HuH-7.5 (cell line): ENCODE results near the gene NAP1L1.

Experiments
- DNase-seq: peaks from one replicate; pipeline ENCODE4 v3.0.0; 2011; ENCODE audit warnings: low spot score

Gene NAP1L1

GRCh38 chr12:76083904-76084862 lies at the start of gene NAP1L1:
TSS of gene NAP1L1 (minus strand) at chr12:76084685. CDS start at chr12:76074219, 10,466 bp downstream.
- peak; percentile 90 for DNase-seq

- no peak for DNase-seq
Measured at GRCh38 chr12:76127588-76127987, 43.1 kb upstream of the NAP1L1 start.

GRCh38 chr12:76124456-76124855 lies 40.0 kb upstream of the NAP1L1 start:
- DNase-seq, result no peak

GRCh38 chr12:76123259-76124212 lies 39.1 kb upstream of the NAP1L1 start:
- no peak for DNase-seq

- no peak for DNase-seq
Measured at GRCh38 chr12:76119887-76120286, 35.4 kb upstream of the NAP1L1 start.

GRCh38 chr12:76117751-76118150 lies 33.3 kb upstream of the NAP1L1 start:
- no peak for DNase-seq

- no peak for DNase-seq
Measured at GRCh38 chr12:76117067-76117691, 32.7 kb upstream of the NAP1L1 start.

GRCh38 chr12:76113800-76114757 lies 29.6 kb upstream of the NAP1L1 start:
- DNase-seq, result no peak

- no peak for DNase-seq
Measured at GRCh38 chr12:76111209-76111749, 26.8 kb upstream of the NAP1L1 start.

GRCh38 chr12:76109879-76110278 lies 25.4 kb upstream of the NAP1L1 start:
- DNase-seq, result no peak

GRCh38 chr12:76108356-76108755 lies 23.9 kb upstream of the NAP1L1 start:
- no peak for DNase-seq

GRCh38 chr12:76106631-76107030 lies 22.1 kb upstream of the NAP1L1 start:
- no peak for DNase-seq

- no peak for DNase-seq
Measured at GRCh38 chr12:76103958-76104357, 19.5 kb upstream of the NAP1L1 start.

- no peak for DNase-seq
Measured at GRCh38 chr12:76101739-76102385, 17.4 kb upstream of the NAP1L1 start.

GRCh38 chr12:76096079-76096646 lies 11.7 kb upstream of the NAP1L1 start:
- DNase-seq, result no peak

- no peak for DNase-seq
Measured at GRCh38 chr12:76094754-76095153, 10.3 kb upstream of the NAP1L1 start.

- no peak for DNase-seq
Measured at GRCh38 chr12:76091246-76091754, 6.8 kb upstream of the NAP1L1 start.

GRCh38 chr12:76085520-76085868 lies 1.0 kb upstream of the NAP1L1 start:
- DNase-seq, result no peak

GRCh38 chr12:76084863-76085519 lies 506 bp upstream of the NAP1L1 start:
- DNase-seq, result peak; percentile 20
